Measurements from ENCODE around the gene PLVAP. TPM values are rescaled to one million over a fixed set of nuclear protein-coding genes. Genes with fewer than 3 reads are reported as not detected.

The PLVAP gene
- total RNA-seq, 2 experiments from 2014 or later: not detected

- CTCF ChIA-PET: no interaction called here
- Mint-ChIP-seq H3K9me3 (no peaks in the 10 kb centered on the region), H3K36me3 (ENCODE audit: low read depth) (no peaks in the 10 kb centered on the region), H3K4me3 (no peak overlapping the region), H3K27me3 (peaks cover 22% of the 10 kb centered on the region), H3K4me1 (peaks cover 14% of the 10 kb centered on the region), H3K27ac (no peak overlapping the region)
- peak; percentile 80 for DNase-seq
- POLR2A ChIA-PET: no interaction called here
Measured at GRCh38 chr19:17346109-17346671, 31.0 kb downstream of the PLVAP start.

- Mint-ChIP-seq H3K27me3 (no peaks in the 10 kb centered on the region), H3K36me3 (ENCODE audit: low read depth) (peaks cover 3% of the 10 kb centered on the region), H3K4me1 (peaks cover 24% of the 10 kb centered on the region), H3K27ac (no peak overlapping the region), H3K4me3 (no peak overlapping the region), H3K9me3 (no peaks in the 10 kb centered on the region)
- CTCF ChIA-PET: no interaction called here
- POLR2A ChIA-PET: no interaction called here
- DNase-seq: no peak
Measured at GRCh38 chr19:17341845-17342244, 35.3 kb downstream of the PLVAP start.

DNA sequence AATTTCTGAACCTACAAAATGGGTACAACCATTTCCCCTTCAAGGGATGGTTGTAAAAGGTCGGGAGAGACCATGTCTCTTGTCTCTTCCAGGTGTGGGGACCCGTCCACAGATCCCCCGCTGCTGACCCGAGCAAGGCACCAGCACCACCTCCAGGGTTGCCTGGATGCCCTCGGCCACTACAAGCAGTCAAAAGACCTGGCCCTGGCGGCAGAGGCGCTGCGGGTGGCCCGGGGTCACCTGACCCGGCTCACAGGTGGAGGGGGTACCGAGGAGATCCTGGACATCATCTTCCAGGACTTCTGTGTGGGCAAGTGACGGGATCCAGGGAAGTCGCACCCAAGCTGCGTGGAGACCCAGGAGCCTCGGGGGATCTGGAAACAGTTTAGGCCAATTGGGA, 35.8 kb downstream of the PLVAP start:
- no peaks in the 10 kb centered on the region for H3K27me3 Mint-ChIP-seq
- no peak overlapping the region for H3K4me3 Mint-ChIP-seq
- CTCF ChIA-PET: no interaction called here
- no peak for DNase-seq
- POLR2A ChIA-PET: no interaction called here
- no peaks in the 10 kb centered on the region for H3K9me3 Mint-ChIP-seq
- H3K27ac Mint-ChIP-seq: no peak overlapping the region
- H3K4me1 Mint-ChIP-seq: peaks cover 27% of the 10 kb centered on the region
- peaks cover 3% of the 10 kb centered on the region for H3K36me3 Mint-ChIP-seq (ENCODE audit: low read depth)

GRCh38 chr19:17340871-17341357, 36.2 kb downstream of the PLVAP start:
- no peak for DNase-seq
- H3K4me3 Mint-ChIP-seq: no peak overlapping the region
- H3K36me3 Mint-ChIP-seq (ENCODE audit: low read depth): peaks cover 3% of the 10 kb centered on the region
- peaks cover 24% of the 10 kb centered on the region for H3K4me1 Mint-ChIP-seq
- no peaks in the 10 kb centered on the region for H3K27me3 Mint-ChIP-seq
- POLR2A ChIA-PET: no interaction called here
- no peaks in the 10 kb centered on the region for H3K9me3 Mint-ChIP-seq
- H3K27ac Mint-ChIP-seq: no peak overlapping the region
- CTCF ChIA-PET: interaction anchor here (0.6 to 1.4 kb wide), 2 partner anchors 11 to 26 kb away, joined by 3 to 4 read pairs; no protein-coding TSS in a partner anchor

DNA sequence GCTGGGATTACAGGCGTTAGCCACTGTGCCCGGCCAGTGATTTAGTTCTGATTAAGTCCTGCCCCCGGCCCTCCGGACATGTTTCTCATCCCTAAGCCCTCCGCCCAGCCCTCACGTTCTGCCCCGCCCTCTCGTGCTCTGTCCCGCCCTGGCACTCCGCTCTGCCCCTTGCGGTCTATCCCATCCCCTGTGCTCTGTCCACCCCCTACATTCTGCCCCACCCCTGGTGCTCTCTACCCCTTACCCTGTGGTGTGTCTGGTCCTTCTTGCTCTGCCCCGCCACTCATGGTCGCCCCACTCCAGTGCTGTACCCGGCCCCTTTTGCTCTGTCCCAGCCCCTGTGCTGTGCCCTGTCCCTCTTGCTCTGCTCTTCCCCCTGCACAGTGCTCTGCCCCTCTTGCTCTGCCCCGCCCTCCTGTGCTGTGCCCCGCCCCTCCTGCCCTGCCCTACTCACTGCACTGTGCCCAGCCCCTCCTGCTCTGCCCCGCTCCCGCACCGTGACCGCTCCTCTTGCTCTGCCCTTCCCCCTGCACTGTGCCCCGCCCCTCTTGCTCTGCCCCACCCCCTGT, 36.8 kb downstream of the PLVAP start:
- DNase-seq: no peak
- ChIA-PET POLR2A (no interaction called here), CTCF (interaction anchor here (0.6 to 1.4 kb wide), 2 partner anchors 10 to 27 kb away, joined by 3 to 4 read pairs; no protein-coding TSS in a partner anchor)
- no peaks in the 10 kb centered on the region for H3K27me3 Mint-ChIP-seq
- H3K4me3 Mint-ChIP-seq: no peak overlapping the region
- H3K36me3 Mint-ChIP-seq (ENCODE audit: low read depth): peaks cover 3% of the 10 kb centered on the region
- peaks cover 27% of the 10 kb centered on the region for H3K4me1 Mint-ChIP-seq
- no peak overlapping the region for H3K27ac Mint-ChIP-seq
- H3K9me3 Mint-ChIP-seq: no peaks in the 10 kb centered on the region

DNA sequence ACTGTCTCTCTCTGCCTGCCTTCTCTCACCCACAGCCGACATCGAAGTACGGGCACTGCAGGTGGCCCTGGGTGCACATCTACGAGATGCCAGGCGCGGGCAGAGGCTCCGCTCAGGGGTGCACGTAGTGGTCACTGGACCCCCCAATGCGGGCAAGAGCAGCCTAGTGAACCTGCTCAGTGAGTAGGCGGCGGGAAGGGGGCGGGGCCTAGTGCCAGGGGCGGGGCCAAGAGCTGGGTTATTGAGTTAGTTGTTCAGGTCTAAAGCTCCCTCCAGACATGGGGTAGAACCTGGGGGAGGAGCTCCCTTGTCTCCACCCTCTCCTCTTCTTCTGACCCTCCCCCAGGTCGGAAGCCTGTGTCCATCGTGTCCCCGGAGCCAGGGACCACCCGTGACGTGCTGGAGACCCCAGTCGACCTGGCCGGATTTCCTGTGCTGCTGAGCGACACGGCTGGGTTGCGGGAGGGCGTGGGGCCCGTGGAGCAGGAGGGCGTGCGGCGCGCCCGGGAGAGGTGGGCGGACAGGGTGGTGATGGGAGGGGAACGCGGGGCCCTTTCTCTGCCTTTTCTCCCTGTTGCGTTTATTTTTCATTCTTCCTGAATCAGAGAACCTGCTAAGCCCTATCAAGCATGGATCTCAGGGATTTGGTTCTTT, 37.9 kb downstream of the PLVAP start:
- ChIA-PET CTCF (interaction anchor here (0.5 to 1.4 kb wide), 3 partner anchors 9 to 61 kb away, joined by 3 to 4 read pairs (median 4); no protein-coding TSS in a partner anchor), POLR2A (no interaction called here)
- H3K36me3 Mint-ChIP-seq (ENCODE audit: low read depth): peaks cover 3% of the 10 kb centered on the region
- peak overlapping the region; percentile 79 for H3K4me3 Mint-ChIP-seq
- H3K9me3 Mint-ChIP-seq: no peaks in the 10 kb centered on the region
- H3K27me3 Mint-ChIP-seq: no peaks in the 10 kb centered on the region
- DNase-seq: peak; percentile 46
- peaks cover 34% of the 10 kb centered on the region for H3K4me1 Mint-ChIP-seq
- no peak overlapping the region for H3K27ac Mint-ChIP-seq

GRCh38 chr19:17338433-17339078, 38.6 kb downstream of the PLVAP start:
- Mint-ChIP-seq H3K9me3 (no peaks in the 10 kb centered on the region), H3K27me3 (no peaks in the 10 kb centered on the region), H3K4me3 (peak overlapping the region; percentile 79), H3K27ac (peak overlapping the region; percentile 89), H3K36me3 (ENCODE audit: low read depth) (peaks cover 6% of the 10 kb centered on the region), H3K4me1 (peaks cover 39% of the 10 kb centered on the region)
- CTCF ChIA-PET: interaction anchor here (0.5 kb wide), 1 partner anchor 61 kb away, joined by 3 read pairs; no protein-coding TSS in a partner anchor
- POLR2A ChIA-PET: no interaction called here
- no peak for DNase-seq

- H3K27me3 Mint-ChIP-seq: no peaks in the 10 kb centered on the region
- H3K27ac Mint-ChIP-seq: peak overlapping the region; percentile 89
- ChIA-PET CTCF (no interaction called here), POLR2A (interaction anchor here (0.6 kb wide), 1 partner anchor 73 kb away, joined by 3 read pairs; no protein-coding TSS in a partner anchor)
- no peaks in the 10 kb centered on the region for H3K9me3 Mint-ChIP-seq
- H3K4me3 Mint-ChIP-seq: peak overlapping the region; percentile 79
- DNase-seq: peak; percentile 45
- H3K36me3 Mint-ChIP-seq (ENCODE audit: low read depth): peaks cover 8% of the 10 kb centered on the region
- H3K4me1 Mint-ChIP-seq: peaks cover 43% of the 10 kb centered on the region
Measured at GRCh38 chr19:17337675-17338432, 39.3 kb downstream of the PLVAP start.

- POLR2A ChIA-PET: interaction anchor here (0.6 kb wide), 1 partner anchor 72 kb away, joined by 3 read pairs; no protein-coding TSS in a partner anchor
- H3K27ac Mint-ChIP-seq: peak within 1 kb of the TSS; percentile 89
- no peaks in the 10 kb centered on the region for H3K9me3 Mint-ChIP-seq
- peak within 1 kb of the TSS; percentile 79 for H3K4me3 Mint-ChIP-seq
- no peaks in the 10 kb centered on the region for H3K27me3 Mint-ChIP-seq
- CTCF ChIA-PET: no interaction called here
- H3K4me1 Mint-ChIP-seq: peaks cover 49% of the 10 kb centered on the region
- peaks cover 12% of the 10 kb centered on the region for H3K36me3 Mint-ChIP-seq (ENCODE audit: low read depth)
- DNase-seq: peak; percentile 99
Measured at GRCh38 chr19:17336872-17337674, 40.1 kb downstream of the PLVAP start, which contains the start of gene GTPBP3. Gene GTPBP3, plus strand, starts transcription at chr19:17337553. Its CDS starts 59 bp downstream, at chr19:17337612.

DNA sequence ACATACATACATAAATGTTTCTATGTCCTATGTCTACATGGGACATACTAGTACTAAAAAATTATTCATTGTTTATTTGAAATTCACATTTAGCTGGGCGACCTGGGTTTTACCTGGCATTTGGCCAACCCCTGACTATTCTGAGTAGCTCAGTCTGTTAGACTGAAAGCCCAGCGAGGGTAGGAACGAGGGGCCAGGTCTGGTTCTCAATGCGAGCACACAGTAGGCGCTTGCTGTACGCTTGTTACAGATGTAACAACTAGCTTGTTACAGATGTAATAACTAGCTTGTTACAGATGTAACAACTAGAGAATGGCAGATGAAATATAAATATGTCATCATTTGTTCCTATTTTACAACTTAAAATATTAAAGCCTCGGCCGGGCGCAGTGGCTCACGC, 41.6 kb downstream of the PLVAP start:
- Mint-ChIP-seq H3K9me3 (no peaks in the 10 kb centered on the region), H3K27ac (no peak overlapping the region), H3K36me3 (ENCODE audit: low read depth) (peaks cover 16% of the 10 kb centered on the region), H3K27me3 (peaks cover 2% of the 10 kb centered on the region), H3K4me3 (peak overlapping the region; percentile 49), H3K4me1 (peaks cover 51% of the 10 kb centered on the region)
- POLR2A ChIA-PET: no interaction called here
- CTCF ChIA-PET: interaction anchor here (0.6 kb wide), 2 partner anchors 285 to 1405 kb away, joined by 3 to 4 read pairs; no protein-coding TSS in a partner anchor
- DNase-seq: no peak

- Mint-ChIP-seq H3K4me3 (peak within 1 kb of the TSS; percentile 86), H3K4me1 (peaks cover 55% of the 10 kb centered on the region), H3K36me3 (ENCODE audit: low read depth) (peaks cover 18% of the 10 kb centered on the region), H3K9me3 (no peaks in the 10 kb centered on the region), H3K27me3 (peaks cover 11% of the 10 kb centered on the region), H3K27ac (peak within 1 kb of the TSS; percentile 95)
- peak; percentile 97 for DNase-seq
- ChIA-PET POLR2A (no interaction called here), CTCF (interaction anchor here (0.6 to 0.8 kb wide), 3 partner anchors 26 to 1406 kb away, joined by 3 to 4 read pairs (median 4); partner anchors contain the start of genes DDA1 and MVB12A)
Measured at GRCh38 chr19:17334414-17335409, 42.4 kb downstream of the PLVAP start, which contains the start of gene ANO8. Gene ANO8, minus strand, starts transcription at chr19:17334855. Its CDS starts 185 bp downstream, at chr19:17334670.

All from activated CD4-positive, alpha-beta T cell treated with anti-CD3 and anti-CD28 coated beads, Interleukin-2, amount 10 ng/mL, durations not matched to agents 7 days and 5 days (primary cell).